Mucosa of descending colon (tissue), 3 donors: ENCODE measurements around the gene E4F1. TPM values are rescaled to one million over a fixed set of nuclear protein-coding genes. Genes with fewer than 3 reads are reported as not detected.

ENCODE experiments used
- ATAC-seq: fragments of 200-7000 bp; cut with Tn5 transposase; one replicate; pipeline ENCODE4 v1.9.1; 2020; ENCODE audit warnings: mild to moderate bottlenecking, moderate library complexity
- DNase-seq, 3 donors: peaks; one replicate each; pipeline ENCODE4 v3.0.0-alpha.2; 2020
- H3K36me3 ChIP-seq: fragments of 200-600 bp; one replicate; pipeline ENCODE4 v1.8.0; 2021; ENCODE audit warnings: low read depth, mild to moderate bottlenecking
- H3K4me1 ChIP-seq: fragments of 200-600 bp; one replicate; pipeline ENCODE4 v1.8.0; 2021; ENCODE audit warnings: low read depth, mild to moderate bottlenecking
- H3K4me3 ChIP-seq: fragments of 200-600 bp; one replicate; pipeline ENCODE4 v1.8.0; 2021; ENCODE audit warnings: mild to moderate bottlenecking
- H3K9me3 ChIP-seq: fragments of 200-600 bp; one replicate; pipeline ENCODE4 v1.8.0; 2021; ENCODE audit warnings: mild to moderate bottlenecking
- intact Hi-C, 2 donors: fragments of 100-400 bp; cut with DNase I in 1 of 2; cut with micrococcal nuclease in 1 of 2; formaldehyde crosslinking; loops; one replicate each; pipeline versions ENCODE4 v1.11.0 to v1.11.1; 2022; cut with DNase I, micrococcal nuclease
- microRNA-seq: library from miRNA; unstranded; fragments of <30 nt; microRNA quantifications from one replicate; pipeline ENCODE4, GENCODE V29; 2019
- total RNA-seq, 3 donors: library from RNA; stranded (reverse); fragmentation: NEBNext Ultra II Directional in 2 of 3; extraction: Animal tissue kit (Norgen Biotek cat#: 25700) in 2 of 3; gene quantifications; one replicate each; pipeline versions ENCODE4 v1.2.1 to v1.2.4, GENCODE V29; 2021 to 2023
- TF ChIP-seq, protein P1 (sequence below): fragments of 200-600 bp; IDR thresholded peaks from one replicate; pipeline ENCODE4 v1.8.0; 2022; ENCODE audit warnings: antibody characterized with exemption, mild to moderate bottlenecking
- donor health status: DM: no; HTN: no; CAD: no; lungs with moderate emphysema.
- donor health status: DM: no; HTN: no; CAD: no.
- donor health status: DM: no; HTN: yes; CAD: no.

Gene E4F1
- total RNA-seq, 3 donors from 2014 or later = 23.5 to 28.3 (median 24.2) TPM

DNA sequence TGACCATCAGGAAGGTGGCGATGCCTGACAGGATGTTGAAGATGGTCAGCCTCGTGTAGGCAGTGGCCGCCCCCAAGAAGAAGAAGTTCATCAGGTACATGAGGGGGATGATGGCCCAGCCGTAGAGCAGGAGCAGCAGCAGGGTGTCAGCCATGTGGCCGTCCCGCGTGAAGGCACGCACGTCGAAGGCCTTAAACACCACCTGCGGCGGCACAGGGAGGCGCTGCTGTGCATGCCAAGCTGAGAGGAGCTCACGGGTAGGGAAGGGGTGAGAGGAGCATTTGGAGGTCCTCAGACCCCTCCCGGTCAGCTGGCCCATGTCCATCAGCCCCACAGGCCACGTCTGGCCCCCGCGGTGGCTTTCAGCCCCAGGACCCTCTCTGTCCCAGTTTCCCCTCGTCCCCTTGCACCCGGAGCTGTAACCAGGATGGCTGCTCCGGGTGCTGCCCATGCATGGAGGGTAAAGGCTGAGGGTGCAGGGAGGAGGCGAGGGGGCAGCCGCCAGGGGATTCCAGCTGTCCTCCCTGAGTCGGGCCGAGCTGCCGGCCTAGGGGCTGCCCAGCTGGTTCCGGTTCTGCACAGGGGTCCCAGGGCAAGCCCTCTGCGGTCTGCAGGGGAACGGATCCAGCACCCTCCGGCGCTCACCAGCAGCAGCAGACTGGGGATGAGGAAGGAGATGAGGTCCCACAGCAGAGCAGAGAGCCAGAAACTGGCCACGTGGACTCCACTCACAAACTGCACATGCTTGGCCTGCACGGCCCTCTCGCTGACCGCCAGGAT, 61.6 kb downstream of the E4F1 start:
- no peak overlapping the region for H3K4me3 ChIP-seq
- no peaks in the 10 kb centered on the region for H3K36me3 ChIP-seq
- intact Hi-C loops = no loop called here
- TF ChIP-seq, protein P1, sequence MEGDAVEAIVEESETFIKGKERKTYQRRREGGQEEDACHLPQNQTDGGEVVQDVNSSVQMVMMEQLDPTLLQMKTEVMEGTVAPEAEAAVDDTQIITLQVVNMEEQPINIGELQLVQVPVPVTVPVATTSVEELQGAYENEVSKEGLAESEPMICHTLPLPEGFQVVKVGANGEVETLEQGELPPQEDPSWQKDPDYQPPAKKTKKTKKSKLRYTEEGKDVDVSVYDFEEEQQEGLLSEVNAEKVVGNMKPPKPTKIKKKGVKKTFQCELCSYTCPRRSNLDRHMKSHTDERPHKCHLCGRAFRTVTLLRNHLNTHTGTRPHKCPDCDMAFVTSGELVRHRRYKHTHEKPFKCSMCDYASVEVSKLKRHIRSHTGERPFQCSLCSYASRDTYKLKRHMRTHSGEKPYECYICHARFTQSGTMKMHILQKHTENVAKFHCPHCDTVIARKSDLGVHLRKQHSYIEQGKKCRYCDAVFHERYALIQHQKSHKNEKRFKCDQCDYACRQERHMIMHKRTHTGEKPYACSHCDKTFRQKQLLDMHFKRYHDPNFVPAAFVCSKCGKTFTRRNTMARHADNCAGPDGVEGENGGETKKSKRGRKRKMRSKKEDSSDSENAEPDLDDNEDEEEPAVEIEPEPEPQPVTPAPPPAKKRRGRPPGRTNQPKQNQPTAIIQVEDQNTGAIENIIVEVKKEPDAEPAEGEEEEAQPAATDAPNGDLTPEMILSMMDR = no peak
- DNase-seq = no peak
- ATAC-seq = no peak
- no peaks in the 10 kb centered on the region for H3K9me3 ChIP-seq
- H3K4me1 ChIP-seq = no peaks in the 10 kb centered on the region

Small RNA genes within 50 kb of the gene (microRNA-seq; reads per million reads assigned to microRNA genes)
- gene MIR3677 (not detected), gene MIR4717 (not detected)

Other genes starting within 250 kb of the E4F1 start
- 10 to 100 TPM; 12.2 to 39.9 (median 27.1) TPM for gene NOXO1, start 242.1 kb upstream of the E4F1 start, total RNA-seq
- 10 to 100 TPM; 42.1 to 75.5 (median 68.8) TPM for gene GFER, start 239.4 kb upstream of the E4F1 start, total RNA-seq
- 1 to 10 TPM; 1.3 to 7.9 (median 1.5) TPM for gene SYNGR3, start 233.6 kb upstream of the E4F1 start, total RNA-seq
- gene ZNF598, start 213.8 kb upstream of the E4F1 start, total RNA-seq = 10 to 100 TPM; 41.9 to 45.4 (median 42.4) TPM
- gene NPW, start 203.8 kb upstream of the E4F1 start, total RNA-seq = 1 to 10 TPM in 1 of 3 donors, under 1 TPM in 2; 0.32 to 2.1 (median 0.60) TPM
- gene NHERF2, start 196.7 kb upstream of the E4F1 start, total RNA-seq = 10 to 100 TPM; 54.5 to 65.4 (median 60.0) TPM
- 10 to 100 TPM; 23.5 to 28.2 (median 24.5) TPM for gene NTHL1, start 175.8 kb upstream of the E4F1 start, total RNA-seq
- 100 to 1,000 TPM; 140 to 161 (median 150) TPM for gene TSC2, start 175.6 kb upstream of the E4F1 start, total RNA-seq
- 100 to 1,000 TPM in 1 of 3 donors, 10 to 100 TPM in 2; 63.9 to 233 (median 80.8) TPM for gene PKD1, start 87.7 kb upstream of the E4F1 start, total RNA-seq
- 10 to 100 TPM in 2 of 3 donors, 1 to 10 TPM in 1; 3.8 to 28.3 (median 15.7) TPM for gene RAB26, start 75.0 kb upstream of the E4F1 start, total RNA-seq
- 100 to 1,000 TPM in 1 of 3 donors, 10 to 100 TPM in 2; 91.5 to 104 (median 94.0) TPM for gene TRAF7, start 67.8 kb upstream of the E4F1 start, total RNA-seq
- 1 to 10 TPM in 2 of 3 donors, under 1 TPM in 1; 0.06 to 1.5 (median 1.0) TPM for gene CASKIN1, start 27.0 kb upstream of the E4F1 start, total RNA-seq
- gene MLST8, start 18.1 kb upstream of the E4F1 start, total RNA-seq = 10 to 100 TPM; 25.5 to 30.9 (median 29.8) TPM
- 10 to 100 TPM in 2 of 3 donors, 1 to 10 TPM in 1; 8.4 to 12.3 (median 12.1) TPM for gene BRICD5, start 12.7 kb upstream of the E4F1 start, total RNA-seq
- 10 to 100 TPM; 15.5 to 19.7 (median 17.6) TPM for gene PGP, start 8.8 kb upstream of the E4F1 start, total RNA-seq
- 1 to 10 TPM in 2 of 3 donors, under 1 TPM in 1; 0.87 to 1.9 (median 1.1) TPM for gene DNASE1L2, start 12.9 kb downstream of the E4F1 start, total RNA-seq
- gene ECI1, start 28.0 kb downstream of the E4F1 start, total RNA-seq = 100 to 1,000 TPM in 1 of 3 donors, 10 to 100 TPM in 2; 88.5 to 129 (median 95.5) TPM
- gene RNPS1, start 44.5 kb downstream of the E4F1 start, total RNA-seq = 100 to 1,000 TPM; 125 to 144 (median 125) TPM
- gene ABCA3, start 117.1 kb downstream of the E4F1 start, total RNA-seq = 10 to 100 TPM in 1 of 3 donors, 1 to 10 TPM in 2; 3.0 to 13.5 (median 3.4) TPM
- gene CCNF, start 205.9 kb downstream of the E4F1 start, total RNA-seq = 10 to 100 TPM in 1 of 3 donors, 1 to 10 TPM in 2; 3.4 to 12.7 (median 3.7) TPM
- 1 to 10 TPM; 1.1 to 5.5 (median 2.8) TPM for gene TEDC2, start 236.5 kb downstream of the E4F1 start, total RNA-seq
- gene NTN3, start 247.7 kb downstream of the E4F1 start, total RNA-seq = under 1 TPM in 1 of 3 donors, not detected in 2; 0.44 TPM